HCT116 (cell line): ENCODE measurements around the gene OST4.
"Not testable (repeated sequence)": the region's sequence is repeated elsewhere in the genome, so short reads cannot be mapped to it uniquely, and the experiment has no call there.

Experiments used
- ATF3 ChIP-seq: IDR thresholded peaks from 2 replicates; pipeline ENCODE4 v1.6.1; 2012
- CBX3 ChIP-seq: IDR thresholded peaks from 2 replicates; pipeline ENCODE4 v1.6.1; 2012; ENCODE audit warnings: low read depth
- CEBPB ChIP-seq: IDR thresholded peaks from 2 replicates; pipeline ENCODE4 v1.6.1; 2012; ENCODE audit warnings: low read depth
- CTCF ChIP-seq, 3 experiments: fragments of 200-600 bp in 1 of 3; sonication (generic) in 1 of 3; IDR thresholded peaks in 2 of 3; conservative IDR thresholded peaks in 1 of 3; 2 replicates each; pipeline ENCODE4 v1.5.1; 2012 to 2017; ENCODE audit warnings: low read depth in 2 of 3, low read length in 2 of 3, antibody characterized with exemption in 1 of 3, borderline replicate concordance in 1 of 3, control low read depth in 1 of 3, mild to moderate bottlenecking in 1 of 3, mixed read lengths in 1 of 3, mixed run types in 1 of 3, moderate library complexity in 1 of 3; ENCODE audit not compliant: insufficient read depth in 1 of 3
- EZH2phosphoT487 ChIP-seq: fragments of 200-600 bp; IDR thresholded peaks from 2 replicates; pipeline ENCODE4 v1.6.1; 2018; ENCODE audit warnings: antibody characterized with exemption, borderline replicate concordance
- POLR2A ChIP-seq: IDR thresholded peaks from 2 replicates; pipeline ENCODE4 v1.7.0; 2011; ENCODE audit warnings: borderline replicate concordance; ENCODE audit not compliant: insufficient read depth, insufficient read length; ENCODE audit errors: extremely low read depth

- not testable (repeated sequence) for TF ChIP-seq ATF3; CTCF (IDR thresholded peaks at IDR 0.05 in 2 of 3, conservative IDR thresholded peaks at IDR 0.05 in 1 of 3; ENCODE audit: borderline replicate concordance in 1 of 3, insufficient read depth in 1 of 3, low read depth in 2 of 3, low read length in 2 of 3); CEBPB; POLR2A; CBX3; EZH2phosphoT487
Measured at GRCh38 chr2:27111392-27112078, 40.1 kb upstream of the OST4 start.
